Measurements from ENCODE around the gene EYA2. TPM values are rescaled to one million over a fixed set of nuclear protein-coding genes. Genes with fewer than 3 reads are reported as not detected.
A peak's percentile ranks its signal among the peaks of the same experiment; 100 is the strongest.

The EYA2 gene
- total and polyA plus RNA-seq, 4 donors = 0.17 to 0.54 (median 0.23) TPM; not detected in 1

DNA sequence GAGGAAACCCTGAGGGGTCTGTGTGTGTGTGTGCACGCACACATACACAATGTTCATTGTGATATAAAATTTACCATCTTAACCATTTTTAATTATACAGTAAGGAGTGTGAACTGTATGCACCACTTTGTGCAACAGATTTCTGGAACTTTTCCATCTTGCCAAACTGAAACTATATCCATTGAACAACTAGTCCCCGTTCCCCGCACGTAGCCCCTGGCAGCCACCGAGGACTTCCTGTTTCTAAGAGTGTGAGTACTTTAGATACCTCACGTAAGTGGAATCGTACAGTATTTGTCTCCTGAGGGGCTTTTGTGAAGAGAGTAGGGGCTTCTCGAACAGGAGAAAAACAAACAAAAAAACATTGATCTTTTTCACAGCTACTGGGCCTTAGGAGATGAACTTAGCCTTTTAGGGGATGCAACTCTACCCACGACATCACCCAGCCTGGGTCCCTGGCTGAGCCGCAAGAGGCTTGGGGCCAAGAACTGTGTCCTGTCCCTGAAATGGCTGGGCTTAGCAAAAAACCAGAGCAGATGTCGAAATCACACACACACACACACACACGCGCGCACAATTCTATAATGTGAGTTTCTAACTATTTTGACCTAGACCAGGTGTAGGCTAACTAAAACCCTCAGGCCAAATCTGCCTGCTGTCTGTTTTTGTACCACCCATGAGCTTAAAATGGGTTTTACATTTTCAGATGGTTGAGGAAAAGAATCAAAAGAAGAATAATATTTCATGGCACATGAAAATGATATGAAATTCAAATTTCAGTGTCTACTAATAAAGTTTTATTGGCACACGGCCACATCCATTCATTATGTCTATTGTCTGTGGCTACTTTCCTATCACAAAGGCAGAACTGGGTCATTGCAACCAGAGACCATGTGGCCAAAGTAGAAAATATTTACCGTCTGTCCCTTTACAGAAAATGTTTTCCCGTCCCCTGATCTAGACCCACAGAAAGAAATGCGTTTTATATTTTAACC is 144.2 kb downstream of the EYA2 start:
- TF ChIP-seq GABPA (IDR thresholded peaks at IDR 0.05 in 1 of 2, conservative IDR thresholded peaks at IDR 0.05 in 1 of 2) (no peak), REST (IDR thresholded peaks at IDR 0.05) (no peak), JUND (IDR thresholded peaks at IDR 0.05) (no peak), YY1 (IDR thresholded peaks at IDR 0.05) (peak; percentile 64), FOXA2 (IDR thresholded peaks at IDR 0.05) (no peak), HNF4A (conservative IDR thresholded peaks at IDR 0.05) (peak in 1 of 2 donors; percentile 45), SP1 (IDR thresholded peaks at IDR 0.05) (no peak), EGR1 (IDR thresholded peaks at IDR 0.05; ENCODE audit: low read depth in 2 of 2) (no peak), NR2F2 (IDR thresholded peaks at IDR 0.05) (no peak), TAF1 (conservative IDR thresholded peaks at IDR 0.05) (no peak), FOXA1 (IDR thresholded peaks at IDR 0.05) (no peak), RXRA (IDR thresholded peaks at IDR 0.05) (peak in 1 of 2 donors; percentile 47), RAD21 (IDR thresholded peaks at IDR 0.05) (peak in 1 of 2 donors; percentile 20), HNF4G (IDR thresholded peaks at IDR 0.05) (no peak)
- TF ChIP-seq, protein P1, sequence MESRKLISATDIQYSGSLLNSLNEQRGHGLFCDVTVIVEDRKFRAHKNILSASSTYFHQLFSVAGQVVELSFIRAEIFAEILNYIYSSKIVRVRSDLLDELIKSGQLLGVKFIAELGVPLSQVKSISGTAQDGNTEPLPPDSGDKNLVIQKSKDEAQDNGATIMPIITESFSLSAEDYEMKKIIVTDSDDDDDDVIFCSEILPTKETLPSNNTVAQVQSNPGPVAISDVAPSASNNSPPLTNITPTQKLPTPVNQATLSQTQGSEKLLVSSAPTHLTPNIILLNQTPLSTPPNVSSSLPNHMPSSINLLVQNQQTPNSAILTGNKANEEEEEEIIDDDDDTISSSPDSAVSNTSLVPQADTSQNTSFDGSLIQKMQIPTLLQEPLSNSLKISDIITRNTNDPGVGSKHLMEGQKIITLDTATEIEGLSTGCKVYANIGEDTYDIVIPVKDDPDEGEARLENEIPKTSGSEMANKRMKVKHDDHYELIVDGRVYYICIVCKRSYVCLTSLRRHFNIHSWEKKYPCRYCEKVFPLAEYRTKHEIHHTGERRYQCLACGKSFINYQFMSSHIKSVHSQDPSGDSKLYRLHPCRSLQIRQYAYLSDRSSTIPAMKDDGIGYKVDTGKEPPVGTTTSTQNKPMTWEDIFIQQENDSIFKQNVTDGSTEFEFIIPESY (IDR thresholded peaks at IDR 0.05) = no peak
- TF ChIP-seq, protein P2, sequence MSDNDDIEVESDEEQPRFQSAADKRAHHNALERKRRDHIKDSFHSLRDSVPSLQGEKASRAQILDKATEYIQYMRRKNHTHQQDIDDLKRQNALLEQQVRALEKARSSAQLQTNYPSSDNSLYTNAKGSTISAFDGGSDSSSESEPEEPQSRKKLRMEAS (IDR thresholded peaks at IDR 0.05) = no peak
- TF ChIP-seq, protein P3, sequence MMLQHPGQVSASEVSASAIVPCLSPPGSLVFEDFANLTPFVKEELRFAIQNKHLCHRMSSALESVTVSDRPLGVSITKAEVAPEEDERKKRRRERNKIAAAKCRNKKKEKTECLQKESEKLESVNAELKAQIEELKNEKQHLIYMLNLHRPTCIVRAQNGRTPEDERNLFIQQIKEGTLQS (IDR thresholded peaks at IDR 0.05) = no peak
- TF ChIP-seq, protein P4, sequence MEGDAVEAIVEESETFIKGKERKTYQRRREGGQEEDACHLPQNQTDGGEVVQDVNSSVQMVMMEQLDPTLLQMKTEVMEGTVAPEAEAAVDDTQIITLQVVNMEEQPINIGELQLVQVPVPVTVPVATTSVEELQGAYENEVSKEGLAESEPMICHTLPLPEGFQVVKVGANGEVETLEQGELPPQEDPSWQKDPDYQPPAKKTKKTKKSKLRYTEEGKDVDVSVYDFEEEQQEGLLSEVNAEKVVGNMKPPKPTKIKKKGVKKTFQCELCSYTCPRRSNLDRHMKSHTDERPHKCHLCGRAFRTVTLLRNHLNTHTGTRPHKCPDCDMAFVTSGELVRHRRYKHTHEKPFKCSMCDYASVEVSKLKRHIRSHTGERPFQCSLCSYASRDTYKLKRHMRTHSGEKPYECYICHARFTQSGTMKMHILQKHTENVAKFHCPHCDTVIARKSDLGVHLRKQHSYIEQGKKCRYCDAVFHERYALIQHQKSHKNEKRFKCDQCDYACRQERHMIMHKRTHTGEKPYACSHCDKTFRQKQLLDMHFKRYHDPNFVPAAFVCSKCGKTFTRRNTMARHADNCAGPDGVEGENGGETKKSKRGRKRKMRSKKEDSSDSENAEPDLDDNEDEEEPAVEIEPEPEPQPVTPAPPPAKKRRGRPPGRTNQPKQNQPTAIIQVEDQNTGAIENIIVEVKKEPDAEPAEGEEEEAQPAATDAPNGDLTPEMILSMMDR (IDR thresholded peaks at IDR 0.05; ENCODE audit: low read depth, low read length, missing input control) = no peak
- Histone ChIP-seq H3K27me3 (ENCODE audit: control insufficient read depth in 4 of 4, insufficient read depth in 4 of 4, low read length in 3 of 4) (no peaks in the 10 kb centered on the region), H3K27ac (ENCODE audit: low read depth in 1 of 2, low read length in 2 of 2) (peak overlapping the region in 1 of 2 donors; percentile 52), H3K36me3 (ENCODE audit: control insufficient read depth in 4 of 4, insufficient read depth in 3 of 4, low read depth in 1 of 4, low read length in 3 of 4) (no peaks in the 10 kb centered on the region), H3K4me3 (ENCODE audit: low read depth in 1 of 3, low read length in 3 of 3) (peak overlapping the region in 1 of 3 donors; percentile 14), H3K4me1 (ENCODE audit: control insufficient read depth in 4 of 4, insufficient read depth in 4 of 4, low read length in 3 of 4) (peaks cover 0 to 5% (median 4%) of the 10 kb centered on the region in 4 donors), H3K9ac (ENCODE audit: low read depth in 1 of 2, low read length in 2 of 2) (no peak overlapping the region), H3K9me3 (ENCODE audit: control insufficient read depth in 4 of 4, low read length in 3 of 4) (no peaks in the 10 kb centered on the region)
- no peak for DNase-seq (ENCODE audit: low spot score)
- WGBS = 49% methylated on average over 18 of the region's 18 CpGs
